GM18517 (cell line): ENCODE data around the gene HLCS.

Experiments
- ATAC-seq: cut with Tn5 transposase; IDR thresholded peaks from one replicate; pipeline ENCODE4 v1.9.1; 2021; ENCODE audit warnings: mild to moderate bottlenecking, moderate library complexity; ENCODE audit not compliant: unreplicated experiment

Gene HLCS

DNA sequence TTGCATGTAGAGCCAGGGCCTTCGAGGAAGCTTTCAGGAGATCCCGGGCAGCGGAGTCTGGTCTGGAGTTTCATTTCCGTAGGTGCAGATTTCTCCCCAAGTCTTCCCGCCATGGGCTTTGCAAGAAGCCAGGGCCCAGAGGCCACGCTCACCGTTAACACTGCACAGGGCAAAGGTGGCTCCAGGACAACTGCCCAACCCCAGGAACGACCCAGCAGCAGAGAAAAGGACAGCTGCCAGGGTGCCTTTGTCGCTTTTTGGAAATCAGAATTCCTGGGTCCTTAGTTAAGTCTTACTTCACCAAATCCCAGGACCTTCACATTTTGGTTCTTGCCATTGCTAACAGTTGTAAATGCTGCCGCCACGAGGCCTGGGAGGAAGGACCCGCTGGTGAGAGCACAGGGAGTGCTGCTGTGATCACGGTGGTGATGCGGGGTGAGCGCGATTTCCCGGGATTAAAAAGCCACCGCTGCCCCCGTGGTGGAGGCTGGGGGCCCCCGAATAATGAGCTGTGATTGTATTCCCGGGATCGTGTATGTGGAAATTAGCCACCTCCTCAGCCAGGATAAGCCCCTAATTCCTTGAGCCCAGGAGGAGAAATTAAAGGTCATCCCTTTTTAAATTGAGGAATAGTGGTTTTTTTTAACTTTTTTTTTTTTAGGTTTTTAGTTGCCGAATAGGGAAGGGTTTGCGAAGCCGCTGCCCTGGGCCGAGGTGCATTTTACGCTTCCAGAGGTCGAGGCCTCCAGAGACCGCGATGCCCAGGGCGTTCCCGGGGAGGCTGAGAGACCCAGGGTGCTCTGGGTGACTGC, 259.3 kb downstream of the HLCS start:
- ATAC-seq: no peak

DNA sequence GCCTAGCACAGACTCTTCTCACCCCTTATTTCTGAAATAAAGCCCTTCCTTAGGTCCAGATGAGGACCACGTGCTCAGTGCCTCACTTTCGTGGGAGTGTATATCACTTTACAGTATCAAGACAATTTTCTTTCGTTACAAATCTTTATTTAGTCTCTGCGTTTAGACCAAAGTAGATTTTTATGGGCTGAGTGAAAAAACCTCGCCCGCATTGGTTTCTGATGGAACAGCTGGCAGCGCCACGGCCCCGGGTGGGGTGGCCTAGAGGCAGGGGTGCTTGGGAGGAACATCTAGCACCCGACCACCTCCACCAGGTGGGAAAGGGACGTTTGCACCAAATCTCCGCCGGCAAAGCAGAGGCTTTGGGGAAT, 260.0 kb downstream of the HLCS start:
- no peak for ATAC-seq

DNA sequence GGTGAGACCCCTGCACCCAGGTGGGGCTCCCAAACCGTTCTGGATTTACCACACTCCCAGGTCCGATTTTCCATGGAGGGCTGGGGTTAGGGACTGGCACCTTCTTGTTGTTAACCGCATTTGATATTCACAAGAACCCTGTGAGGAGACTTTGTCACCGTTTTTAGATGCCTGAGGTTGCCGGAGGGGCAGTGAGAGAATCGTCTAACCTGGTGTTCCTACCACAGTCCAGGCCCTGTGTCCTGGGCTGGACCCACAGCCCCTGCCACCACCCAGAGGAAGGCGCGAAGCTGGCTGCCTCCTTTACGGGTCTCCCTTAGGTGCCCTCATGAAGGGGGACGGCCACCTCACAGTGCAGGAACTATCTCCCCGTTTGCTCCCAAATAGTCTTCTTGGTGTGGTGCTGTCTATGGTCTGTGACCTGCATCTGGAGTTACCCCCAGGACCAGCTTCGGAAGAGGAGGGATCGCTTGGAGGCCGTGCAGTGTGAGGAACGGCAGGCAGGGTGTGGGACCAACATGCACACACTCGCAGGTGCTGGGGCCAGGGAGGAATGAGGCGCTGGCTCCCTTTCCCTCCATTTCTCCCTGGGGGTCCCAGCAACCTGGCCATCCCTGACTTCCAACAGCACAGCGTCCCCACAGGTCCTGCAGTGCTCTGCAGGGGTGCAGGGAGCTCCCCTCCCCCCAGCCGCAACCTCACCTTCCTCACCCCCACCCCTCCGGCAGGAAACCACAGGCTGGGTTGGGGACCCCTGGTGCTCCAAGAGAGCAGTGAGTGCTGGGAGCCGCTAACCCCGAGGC, 260.6 kb downstream of the HLCS start:
- ATAC-seq: no peak

DNA sequence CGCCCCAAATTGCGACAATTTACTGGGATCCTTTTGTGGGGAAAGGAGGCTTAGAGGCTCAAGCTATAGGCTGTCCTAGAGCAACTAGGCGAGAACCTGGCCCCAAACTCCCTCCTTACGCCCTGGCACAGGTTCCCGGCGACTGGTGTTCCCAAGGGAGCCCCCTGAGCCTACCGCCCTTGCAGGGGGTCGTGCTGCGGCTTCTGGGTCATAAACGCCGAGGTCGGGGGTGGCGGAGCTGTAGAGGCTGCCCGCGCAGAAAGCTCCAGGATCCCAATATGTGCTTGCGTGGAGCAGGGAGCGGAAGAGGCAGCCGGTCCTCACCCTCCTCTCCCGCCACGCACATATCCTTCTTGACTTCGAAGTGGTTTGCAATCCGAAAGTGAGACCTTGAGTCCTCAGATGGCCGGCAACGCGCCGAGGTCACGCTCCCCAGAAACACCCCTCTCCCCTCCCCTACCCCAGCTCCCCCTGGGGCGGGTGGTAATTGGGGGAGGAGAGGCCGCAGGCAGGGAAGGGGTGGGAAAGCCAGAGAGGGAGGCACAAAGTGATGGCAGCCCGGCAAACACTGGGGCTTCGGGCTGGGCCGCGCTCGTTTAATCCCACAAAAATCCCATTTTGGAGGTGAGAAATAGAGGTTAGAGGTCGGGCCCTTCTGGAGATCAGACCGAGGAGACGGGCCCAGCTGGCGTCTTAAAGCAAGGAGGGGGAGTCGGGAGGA, 261.4 kb downstream of the HLCS start:
- ATAC-seq: no peak

DNA sequence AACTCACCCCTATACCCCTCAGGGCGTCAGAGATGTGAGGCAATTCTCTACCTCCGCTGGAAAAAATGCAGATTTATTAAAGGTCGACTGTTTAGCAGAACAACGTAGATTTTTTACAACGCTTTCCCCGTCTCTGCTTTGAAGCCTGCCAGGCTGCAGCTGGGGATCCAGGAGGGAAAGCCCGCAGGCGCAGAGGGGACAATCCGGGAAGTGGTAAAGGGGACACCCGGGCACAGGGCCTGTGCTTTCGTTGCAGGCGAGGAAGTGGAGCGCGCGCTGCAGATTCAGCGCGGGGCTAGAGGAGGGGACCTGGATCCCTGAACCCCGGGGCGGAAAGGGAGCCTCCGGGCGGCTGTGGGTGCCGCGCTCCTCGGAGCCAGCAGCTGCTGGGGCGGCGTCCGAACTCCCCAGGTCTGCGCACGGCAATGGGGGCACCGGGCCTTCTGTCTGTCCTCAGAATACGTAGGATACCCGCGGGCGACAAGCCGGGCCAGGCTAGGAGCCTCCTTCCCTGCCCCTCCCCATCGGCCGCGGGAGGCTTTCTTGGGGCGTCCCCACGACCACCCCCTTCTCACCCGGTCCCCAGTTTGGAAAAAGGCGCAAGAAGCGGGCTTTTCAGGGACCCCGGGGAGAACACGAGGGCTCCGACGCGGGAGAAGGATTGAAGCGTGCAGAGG, 262.1 kb downstream of the HLCS start:
- ATAC-seq: no peak

- ATAC-seq: no peak
These were observed 262.7 kb downstream of the HLCS start for GRCh38 chr21:36703626-36704280.

DNA sequence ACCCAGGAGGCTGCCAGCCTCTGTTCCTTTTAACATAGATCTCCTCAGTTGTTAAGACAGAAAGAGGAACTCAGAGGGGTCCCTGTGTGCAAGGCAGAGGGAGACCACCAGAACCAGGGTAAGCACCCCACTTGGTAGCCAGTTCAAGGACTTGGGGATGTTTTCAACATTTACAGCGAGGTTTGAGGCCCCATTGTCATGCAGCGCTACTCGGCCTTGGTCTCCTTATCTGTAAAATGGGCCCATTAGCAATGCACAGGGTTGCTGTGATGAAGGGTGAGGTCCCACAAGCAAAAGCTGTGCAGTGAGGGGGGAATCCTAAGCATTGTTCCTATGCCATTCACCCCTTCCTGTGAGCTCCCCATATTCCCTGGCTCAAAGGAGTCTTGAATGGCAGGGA, 263.3 kb downstream of the HLCS start:
- ATAC-seq: no peak

DNA sequence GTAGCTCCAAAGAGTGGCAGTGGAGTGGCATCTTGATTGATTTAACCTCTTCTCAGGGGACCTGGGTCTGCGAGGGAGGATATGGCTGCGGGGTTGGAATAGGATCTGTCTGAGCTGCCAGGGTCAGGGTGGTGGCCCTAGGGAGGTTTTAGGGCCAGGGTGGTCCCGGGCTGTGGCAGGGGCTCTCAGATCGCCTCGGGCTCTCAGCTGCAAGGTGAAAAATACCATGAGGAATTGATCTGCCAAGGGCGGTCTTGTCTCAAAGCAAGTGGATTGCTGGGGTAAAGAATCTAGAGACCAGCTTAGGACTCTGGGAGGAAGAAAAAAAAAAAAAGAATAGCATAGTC, 263.9 kb downstream of the HLCS start:
- no peak for ATAC-seq

DNA sequence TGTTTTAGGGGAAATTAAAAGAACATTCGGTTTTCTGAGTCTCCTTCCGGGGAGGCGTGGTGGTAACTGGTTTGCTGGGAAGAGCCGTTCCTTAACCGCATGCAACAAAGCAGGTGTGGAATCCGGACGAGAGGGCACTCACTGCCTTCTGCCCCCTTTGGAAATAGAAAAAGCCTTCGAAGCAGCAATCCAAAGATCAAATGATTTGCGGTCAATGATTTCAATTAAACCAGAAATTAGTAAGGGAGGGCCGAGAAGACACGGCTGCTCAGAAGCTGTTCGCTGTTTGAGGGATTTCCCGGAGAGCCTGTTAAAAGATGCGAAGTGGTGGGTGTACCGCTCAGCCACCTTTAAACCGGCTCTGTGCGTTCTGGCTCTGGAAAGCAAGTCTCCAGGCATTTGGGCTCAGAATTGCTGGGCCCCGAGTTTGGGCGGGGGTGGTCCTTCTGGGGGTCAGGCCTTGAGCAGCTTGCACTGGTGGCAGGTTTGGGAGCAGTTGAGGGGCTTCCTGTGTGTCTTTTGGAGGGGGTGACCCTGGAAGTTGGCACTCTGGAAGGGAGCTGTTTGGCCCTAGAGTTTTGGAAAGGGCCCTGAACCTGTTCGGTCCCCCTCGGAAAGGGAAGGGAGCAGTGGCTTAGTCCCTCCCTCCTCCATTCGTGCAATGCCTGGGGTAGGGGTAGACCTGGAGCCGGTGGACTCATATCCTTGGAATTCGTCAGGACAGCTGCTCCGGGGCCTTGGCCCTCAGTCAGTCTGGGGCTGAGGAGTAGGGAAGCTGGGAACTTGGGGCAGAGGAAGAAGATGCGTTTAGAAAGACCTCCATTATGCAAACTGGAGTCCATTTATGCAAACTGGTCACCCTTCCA, 264.5 kb downstream of the HLCS start:
- no peak for ATAC-seq

GRCh38 chr21:36700971-36701755, 265.3 kb downstream of the HLCS start:
- no peak for ATAC-seq
